SHP77 (cell line): ENCODE data around the gene PIK3R5.

Source experiments
- DNase-seq, 2 experiments: peaks; one replicate each; lab custom pipeline; 2025; lab: John Stamatoyannopoulos, UW

PIK3R5 gene

DNA sequence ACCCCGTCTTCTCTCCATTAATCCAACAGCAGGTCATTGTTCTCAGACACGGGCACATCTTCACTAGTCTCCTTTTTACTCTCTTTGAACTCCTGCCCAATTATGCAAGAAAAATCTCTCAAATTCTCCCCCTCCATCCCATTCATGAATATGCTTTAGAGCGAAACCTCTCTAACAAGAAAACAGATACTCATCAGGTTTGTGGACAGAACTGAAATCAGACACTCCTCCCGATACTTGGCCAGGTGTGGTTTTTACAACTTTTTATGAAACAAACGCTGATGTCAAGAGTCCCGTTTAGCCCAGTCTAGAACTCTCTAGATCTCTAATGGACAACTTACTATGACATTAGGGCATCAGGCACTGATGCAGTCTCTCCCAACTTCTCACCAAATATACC is 40.9 kb downstream of the PIK3R5 start:
- DNase-seq: no peak

- DNase-seq: no peak
These were observed 41.7 kb downstream of the PIK3R5 start for GRCh38 chr17:8923762-8924161.

- no peak for DNase-seq
These were observed 42.6 kb downstream of the PIK3R5 start for GRCh38 chr17:8922928-8923327.

DNA sequence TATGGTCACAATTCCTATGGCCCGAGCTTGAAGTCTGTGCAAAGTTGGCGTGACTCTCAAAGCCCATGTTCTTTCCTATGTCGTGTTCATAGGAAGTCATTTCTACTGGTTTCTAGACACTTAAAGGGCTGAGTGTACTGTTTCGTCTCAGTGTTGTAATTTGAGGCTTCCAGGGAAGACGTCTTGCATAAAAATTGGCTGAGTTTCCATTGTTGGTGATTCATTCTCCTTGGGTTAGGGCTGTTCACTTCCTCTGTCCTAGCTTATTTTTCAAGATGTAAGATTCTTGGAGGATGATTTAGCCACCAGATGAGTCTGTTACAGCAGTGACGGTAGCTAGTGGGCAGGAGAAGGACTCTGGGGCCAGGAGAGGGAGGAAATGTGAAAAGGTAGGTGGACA is 43.1 kb downstream of the PIK3R5 start:
- DNase-seq: no peak

DNA sequence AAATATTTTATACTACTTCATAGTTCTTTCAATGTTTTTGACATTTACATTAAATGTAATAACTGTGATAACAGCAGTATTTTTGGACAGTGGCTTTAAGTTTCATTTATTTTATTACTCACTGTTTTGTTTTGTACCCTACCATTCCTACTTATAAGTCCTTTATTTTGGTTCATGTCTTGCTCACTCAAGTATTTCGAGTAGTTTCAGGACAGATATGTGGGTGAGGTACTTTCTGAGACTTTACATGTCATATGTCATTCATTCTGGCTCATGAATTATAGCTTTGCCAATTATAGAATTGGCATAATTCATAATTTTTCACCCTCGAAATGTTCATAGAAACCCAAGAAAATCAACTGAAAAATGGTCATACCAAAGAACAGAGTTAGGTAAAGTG is 44.4 kb downstream of the PIK3R5 start:
- DNase-seq: no peak

DNA sequence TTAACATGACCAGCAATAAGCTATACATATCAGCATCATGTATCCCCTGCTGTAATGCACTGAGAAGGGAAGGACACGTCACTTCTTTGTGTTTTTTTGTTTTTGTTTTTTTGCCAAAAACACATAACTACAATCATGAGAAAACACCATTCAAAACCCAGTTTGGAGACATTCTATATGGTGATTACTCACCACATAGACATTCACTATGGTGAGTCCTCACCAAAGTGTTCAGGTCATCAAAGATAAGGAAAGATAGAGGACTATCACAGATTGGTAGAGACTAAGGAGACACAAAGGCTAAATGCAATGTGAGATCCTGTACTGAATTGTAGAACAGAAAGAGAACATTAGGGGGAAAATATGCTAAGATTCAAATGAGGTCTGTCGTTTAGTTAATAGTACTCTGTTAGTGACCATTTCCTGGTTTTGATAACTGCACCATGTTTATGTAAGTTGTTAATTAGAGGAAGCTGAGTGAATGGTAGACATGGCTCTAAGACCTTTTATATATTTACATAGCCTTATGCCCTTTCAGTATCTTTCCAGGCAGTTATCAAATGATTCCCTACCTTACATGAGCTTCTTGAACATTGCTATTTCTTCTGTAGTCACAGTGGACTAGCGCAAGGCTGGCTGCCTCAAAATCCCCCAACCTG is 46.6 kb downstream of the PIK3R5 start:
- no peak for DNase-seq

GRCh38 chr17:8916466-8916865 is 49.0 kb downstream of the PIK3R5 start:
- no peak for DNase-seq

- DNase-seq: no peak
These were observed 51.0 kb downstream of the PIK3R5 start for GRCh38 chr17:8914554-8914953.

GRCh38 chr17:8913879-8914278 is 51.6 kb downstream of the PIK3R5 start:
- no peak for DNase-seq

DNA sequence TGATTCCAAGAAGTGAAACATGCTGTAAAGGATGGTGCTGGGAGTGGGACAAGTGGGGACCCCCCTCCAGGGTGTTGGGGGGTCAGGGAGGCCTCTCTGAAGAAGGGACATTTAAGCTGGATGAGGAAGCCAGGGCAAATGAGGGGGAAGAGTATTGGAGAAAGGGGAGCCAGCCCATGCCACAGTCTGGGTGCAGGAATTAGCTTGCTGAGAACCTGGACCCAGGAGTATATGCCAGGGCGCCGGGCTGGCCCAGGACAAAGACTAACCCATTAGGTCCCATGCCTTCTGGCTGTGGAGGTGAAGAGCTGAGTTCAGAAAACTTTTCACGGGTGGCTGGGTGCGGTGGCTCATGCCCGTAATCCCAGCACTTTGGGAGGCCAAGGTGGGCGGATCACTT is 52.4 kb downstream of the PIK3R5 start:
- DNase-seq: no peak

DNA sequence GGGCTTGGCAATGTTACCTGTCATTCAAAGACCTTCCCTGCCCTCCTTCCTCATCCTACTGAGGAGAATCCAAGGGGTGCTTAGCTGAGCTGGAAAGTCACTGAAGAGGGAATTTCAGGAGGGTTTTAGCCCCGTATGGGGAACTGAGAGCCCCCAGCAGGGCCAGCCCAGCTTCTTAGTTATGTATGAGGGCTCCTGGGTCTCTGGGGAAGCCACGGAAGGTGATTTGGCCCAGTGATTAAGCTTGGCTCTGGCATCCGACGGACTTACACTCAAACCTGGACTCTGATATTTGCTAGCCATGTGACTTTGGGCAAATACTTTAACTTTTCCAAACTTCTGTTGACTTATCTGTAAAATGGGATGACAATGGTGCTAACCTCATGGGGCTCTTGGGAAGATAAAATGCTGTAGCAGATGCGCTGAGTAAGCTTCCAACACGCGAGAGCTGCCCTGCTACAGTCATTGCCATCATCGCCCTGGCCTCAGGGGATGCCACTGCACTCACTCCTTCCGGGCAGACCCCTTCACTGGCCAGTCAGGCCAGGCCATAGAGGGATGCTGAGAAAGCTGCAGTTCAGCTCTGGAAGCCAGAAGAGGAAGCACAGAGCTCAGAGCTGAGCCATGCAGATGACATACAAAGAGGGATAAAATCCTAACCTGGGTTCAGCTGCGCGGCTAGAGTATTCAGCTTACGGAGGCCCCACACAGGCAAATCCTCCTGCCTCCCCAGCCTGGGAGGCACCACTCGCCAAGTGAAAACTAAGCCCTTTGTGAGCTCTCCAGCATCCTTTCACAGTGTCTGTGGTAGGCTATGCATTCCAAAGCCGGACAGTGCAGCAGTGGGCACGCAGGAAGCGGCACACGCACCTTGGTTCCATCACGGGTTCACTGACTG is 53.2 kb downstream of the PIK3R5 start:
- no peak for DNase-seq

DNA sequence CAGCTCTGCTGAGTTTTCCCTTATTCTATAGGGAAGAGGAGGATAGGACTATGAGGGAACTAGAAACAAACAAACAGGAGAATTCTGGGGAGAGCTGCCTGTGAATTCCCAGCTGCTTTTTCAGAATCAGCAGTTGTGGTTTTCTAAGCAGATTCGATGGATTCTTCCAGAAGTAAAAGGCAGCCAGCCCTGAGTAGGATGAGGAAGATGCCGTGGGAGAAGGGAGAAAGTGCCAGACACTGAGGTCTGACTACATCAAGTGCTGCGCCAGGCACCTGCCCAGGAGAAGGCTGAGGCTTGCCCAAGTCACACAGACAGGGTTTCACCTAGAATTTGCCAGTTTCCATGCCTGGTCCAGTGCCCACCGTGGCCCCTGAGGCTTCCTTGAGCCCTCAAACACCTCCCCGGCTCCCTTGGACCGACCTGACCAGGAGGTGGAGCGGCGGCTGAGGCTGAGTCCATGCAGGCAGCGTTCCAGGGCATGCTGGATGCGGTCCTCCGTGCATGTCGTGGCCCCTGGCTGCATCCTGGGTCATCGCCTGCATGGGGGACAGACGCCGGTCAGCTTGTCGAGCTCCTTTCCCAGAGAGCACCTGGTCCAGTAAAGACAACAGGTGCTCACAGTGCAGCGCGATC is 54.4 kb downstream of the PIK3R5 start:
- no peak for DNase-seq

DNA sequence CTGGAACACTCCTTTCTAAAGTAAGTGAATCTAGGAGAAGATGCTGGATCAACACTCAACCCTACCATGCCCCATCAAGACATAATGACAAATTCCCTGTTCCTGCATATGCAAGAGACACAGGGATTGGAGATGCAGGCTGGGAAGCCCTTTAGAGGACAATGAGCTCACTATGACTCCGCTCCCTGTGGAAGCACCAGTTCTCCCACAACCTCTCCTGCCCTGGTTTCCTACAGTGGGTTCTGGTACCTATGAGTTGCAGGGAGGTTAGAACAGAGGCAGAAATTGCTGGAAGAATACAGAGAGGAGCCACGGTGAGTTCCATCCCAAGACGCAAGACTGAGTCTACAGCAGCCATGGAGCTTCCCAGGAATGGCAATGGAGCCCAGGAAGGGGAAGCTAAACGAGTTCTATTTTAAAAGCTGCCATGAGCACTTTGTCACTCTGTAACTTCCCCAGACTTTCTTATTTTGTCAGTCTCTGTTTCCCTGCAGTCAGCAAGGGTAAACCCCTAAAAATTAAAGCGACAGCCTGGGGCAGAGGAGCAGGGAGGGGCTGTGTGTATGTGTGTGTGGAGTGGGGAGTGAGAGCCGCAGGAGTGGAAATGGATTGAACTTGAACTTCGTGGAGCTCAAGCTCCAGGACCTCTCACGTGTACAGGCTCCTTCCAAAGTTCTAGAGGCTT is 55.8 kb downstream of the PIK3R5 start:
- no peak for DNase-seq

DNA sequence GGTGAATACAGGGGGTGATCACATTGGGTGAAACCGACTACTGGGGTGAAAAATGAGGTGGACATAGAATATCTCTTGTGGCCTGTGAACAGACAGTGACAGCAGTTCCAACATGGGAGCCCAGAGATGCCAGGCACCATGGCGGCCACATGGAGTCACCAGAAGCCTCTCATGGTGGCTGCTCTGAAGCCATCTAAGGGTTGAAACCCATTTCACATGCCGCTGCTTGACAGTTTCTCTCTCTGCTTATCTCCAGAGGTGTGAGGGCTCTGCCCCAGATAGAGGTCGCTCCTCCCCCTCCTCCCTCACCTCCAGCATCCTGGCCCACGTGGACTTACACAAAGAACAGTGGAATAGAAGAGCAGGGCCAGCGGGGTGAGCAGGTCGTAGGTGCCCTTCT is 60.2 kb downstream of the PIK3R5 start:
- no peak for DNase-seq

GRCh38 chr17:8904686-8905085 is 60.8 kb downstream of the PIK3R5 start:
- no peak for DNase-seq

DNA sequence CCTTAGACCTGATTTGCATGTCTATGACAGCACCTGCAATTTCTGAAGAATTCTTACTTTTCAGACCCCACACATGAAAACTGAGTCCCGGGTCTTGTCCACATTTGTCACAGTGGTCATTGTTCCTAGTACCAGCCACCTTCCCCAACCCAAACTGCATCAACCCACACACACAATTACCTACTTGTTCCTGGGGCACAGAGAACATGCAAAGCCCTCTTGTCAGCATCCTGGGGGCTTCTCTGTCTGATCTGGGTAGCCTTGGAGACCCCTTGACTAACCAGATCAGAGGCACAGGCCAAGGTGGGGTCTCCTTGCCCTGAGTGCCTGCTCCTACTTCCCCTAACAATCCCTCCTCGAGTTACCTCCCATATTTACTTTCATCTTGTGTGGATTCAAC is 61.3 kb downstream of the PIK3R5 start:
- DNase-seq: no peak

- DNase-seq: no peak
These were observed 64.6 kb downstream of the PIK3R5 start for GRCh38 chr17:8900626-8901585.

DNA sequence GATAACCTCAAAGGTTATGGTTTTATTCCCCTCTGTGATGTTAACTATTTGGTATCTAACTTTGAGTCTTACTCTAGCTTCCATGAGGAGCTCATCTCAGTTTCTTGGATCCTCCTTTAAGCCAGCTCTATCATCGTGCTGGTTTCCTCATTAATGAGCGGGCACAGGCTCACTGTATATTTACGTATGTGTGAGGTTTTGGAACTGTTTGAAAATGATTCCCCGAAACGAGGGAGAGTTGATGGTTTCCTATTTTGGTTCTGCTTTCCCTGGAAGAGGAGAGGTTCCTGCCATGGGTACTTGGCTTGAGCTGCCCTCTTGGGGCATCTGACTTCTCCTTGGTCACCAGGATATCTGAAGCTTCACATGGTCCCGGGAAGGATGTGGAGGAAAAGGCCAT is 65.3 kb downstream of the PIK3R5 start:
- DNase-seq: no peak

DNA sequence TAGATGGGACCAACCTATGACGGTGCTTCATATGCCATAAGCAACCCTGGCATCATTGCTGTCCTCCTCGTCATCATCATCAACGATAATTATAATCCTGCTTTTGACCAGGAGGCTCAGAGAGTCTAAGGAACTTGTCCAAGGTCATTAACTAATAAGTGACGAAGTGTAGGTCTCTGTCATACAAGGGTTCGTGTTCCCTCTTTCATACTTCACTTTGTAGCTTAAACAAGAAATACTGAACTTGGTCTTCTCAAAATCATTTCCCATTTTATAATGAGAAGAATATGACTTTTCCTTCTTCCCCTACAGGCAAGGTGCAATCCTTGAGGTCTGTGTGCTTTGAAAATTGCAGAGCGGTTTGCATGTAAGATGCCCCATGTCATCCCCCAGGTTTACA is 66.9 kb downstream of the PIK3R5 start:
- no peak for DNase-seq

GRCh38 chr17:8898126-8898525 is 67.4 kb downstream of the PIK3R5 start:
- DNase-seq: no peak
